Liver (tissue), 9 donors: ENCODE results near the gene LMF1. TPM values are rescaled to one million over a fixed set of nuclear protein-coding genes. Genes with fewer than 3 reads are reported as not detected.

Experiments used
- DNase-seq: peaks from one replicate; pipeline ENCODE4 v3.0.0-alpha.2; 2017; ENCODE audit warnings: low spot score
- H3K27ac ChIP-seq, 2 donors: one replicate each; pipeline ENCODE4 v1.7.0; 2013; ENCODE audit warnings: inconsistent platforms in 2 of 2, low read length in 2 of 2, control low read depth in 1 of 2, low read depth in 1 of 2, mild to moderate bottlenecking in 1 of 2
- H3K27me3 ChIP-seq, 4 donors: one replicate each; pipeline versions ENCODE4 v1.6.1 to v1.7.0; 2013; ENCODE audit warnings: low read length in 3 of 4, inconsistent platforms in 1 of 4, mild to moderate bottlenecking in 1 of 4, moderate library complexity in 1 of 4; ENCODE audit not compliant: control insufficient read depth in 4 of 4, insufficient read depth in 4 of 4
- H3K36me3 ChIP-seq, 4 donors: one replicate each; pipeline versions ENCODE4 v1.6.1 to v1.7.0; 2013; ENCODE audit warnings: low read length in 3 of 4, mild to moderate bottlenecking in 3 of 4, low read depth in 1 of 4, moderate library complexity in 1 of 4; ENCODE audit not compliant: control insufficient read depth in 4 of 4, insufficient read depth in 3 of 4
- H3K4me1 ChIP-seq, 4 donors: one replicate each; pipeline versions ENCODE4 v1.6.1 to v1.7.0; 2013; ENCODE audit warnings: low read length in 3 of 4, mild to moderate bottlenecking in 3 of 4, moderate library complexity in 1 of 4; ENCODE audit not compliant: control insufficient read depth in 4 of 4, insufficient read depth in 4 of 4
- H3K4me3 ChIP-seq, 3 donors: one replicate each; pipeline versions ENCODE4 v1.6.1 to v1.7.0; 2013; ENCODE audit warnings: low read length in 3 of 3, control low read depth in 1 of 3, low read depth in 1 of 3, mild to moderate bottlenecking in 1 of 3
- H3K9ac ChIP-seq, 2 donors: one replicate each; pipeline ENCODE4 v1.7.0; 2013; ENCODE audit warnings: low read length in 2 of 2, mild to moderate bottlenecking in 2 of 2, moderate library complexity in 2 of 2, control low read depth in 1 of 2, low read depth in 1 of 2
- H3K9me3 ChIP-seq, 4 donors: one replicate each; pipeline versions ENCODE4 v1.6.1 to v1.7.0; 2013; ENCODE audit warnings: low read length in 3 of 4; ENCODE audit not compliant: control insufficient read depth in 4 of 4
- CTCF ChIP-seq: fragments of 150-350 bp; IDR thresholded peaks from 2 replicates; pipeline ENCODE4 v1.5.1; 2017; ENCODE audit warnings: improper control_type of control experiment, low read depth, low read length; ENCODE audit not compliant: missing input control
- EGR1 ChIP-seq, 2 donors: IDR thresholded peaks; 2 replicates each; pipeline ENCODE4 v1.6.1; 2016 to 2018; ENCODE audit warnings: antibody characterized with exemption in 2 of 2, low read depth in 2 of 2
- FOXA1 ChIP-seq: IDR thresholded peaks from 2 replicates; pipeline ENCODE4 v1.6.1; 2016; ENCODE audit warnings: antibody characterized with exemption
- FOXA2 ChIP-seq: IDR thresholded peaks from 2 replicates; pipeline ENCODE4 v1.6.1; 2016; ENCODE audit warnings: antibody characterized with exemption
- GABPA ChIP-seq, 2 donors: IDR thresholded peaks in 1 of 2; conservative IDR thresholded peaks in 1 of 2; 2 replicates each; pipeline ENCODE4 v1.6.1; 2016; ENCODE audit warnings: antibody characterized with exemption in 2 of 2, mild to moderate bottlenecking in 1 of 2, moderate library complexity in 1 of 2
- HNF4A ChIP-seq, 2 donors: conservative IDR thresholded peaks; 2 replicates each; pipeline ENCODE4 v1.6.1; 2016; ENCODE audit warnings: antibody characterized with exemption in 2 of 2, mild to moderate bottlenecking in 2 of 2
- HNF4G ChIP-seq: IDR thresholded peaks from 2 replicates; pipeline ENCODE4 v1.6.1; 2016; ENCODE audit warnings: antibody characterized with exemption
- JUND ChIP-seq, 2 donors: IDR thresholded peaks; 2 replicates each; pipeline ENCODE4 v1.6.1; 2016; ENCODE audit warnings: antibody characterized with exemption in 2 of 2
- NR2F2 ChIP-seq: IDR thresholded peaks from 2 replicates; pipeline ENCODE4 v1.6.1; 2016; ENCODE audit warnings: antibody characterized with exemption
- RAD21 ChIP-seq, 2 donors: IDR thresholded peaks; 2 replicates each; pipeline ENCODE4 v1.6.1; 2016; ENCODE audit warnings: antibody characterized with exemption in 2 of 2, mild to moderate bottlenecking in 2 of 2
- RXRA ChIP-seq, 2 donors: IDR thresholded peaks; 2 replicates each; pipeline ENCODE4 v1.6.1; 2017 to 2018; ENCODE audit warnings: antibody characterized with exemption in 2 of 2, mild to moderate bottlenecking in 1 of 2
- SP1 ChIP-seq: IDR thresholded peaks from 2 replicates; pipeline ENCODE4 v1.6.1; 2018; ENCODE audit warnings: antibody characterized with exemption, mild to moderate bottlenecking
- TAF1 ChIP-seq: conservative IDR thresholded peaks from 2 replicates; pipeline ENCODE4 v1.6.1; 2016; ENCODE audit warnings: antibody characterized with exemption, mild to moderate bottlenecking
- YY1 ChIP-seq: IDR thresholded peaks from 2 replicates; pipeline ENCODE4 v1.6.1; 2016; ENCODE audit warnings: antibody characterized with exemption, mild to moderate bottlenecking
- ZBTB33 ChIP-seq: IDR thresholded peaks from 2 replicates; pipeline ENCODE4 v1.6.1; 2016; ENCODE audit warnings: antibody characterized with exemption
- WGBS: extraction: QIAGEN DNeasy Blood & Tissue Kit; methylation state at CpG from one replicate; pipeline ENCODE4 v1.1.7; 2013; 5-methylcytosine and 5-hydroxymethylcytosine counted together
- polyA plus RNA-seq, 2 donors: library from polyadenylated mRNA; stranded (reverse) in 1 of 2; unstranded in 1 of 2; fragments of 200-250 nt in 1 of 2; fragments of >200 nt in 1 of 2; fragmentation: Nextera tagmentation in 1 of 2; extraction: Ambion mirVana in 1 of 2; gene quantifications; one replicate each; pipeline versions ENCODE4 v1.2.1 to v1.2.3, GENCODE V29; 2013 to 2015
- total RNA-seq, 2 donors: library from RNA; depleted of rRNA; stranded (reverse); fragments of >200 nt; gene quantifications; one replicate each; pipeline ENCODE4 v1.2.3, GENCODE V29; 2014
- TF ChIP-seq, protein P1 (sequence below): IDR thresholded peaks from 2 replicates; pipeline ENCODE4 v1.6.1; 2016; ENCODE audit warnings: antibody characterized with exemption, mild to moderate bottlenecking
- TF ChIP-seq, protein P2 (sequence below): IDR thresholded peaks from 2 replicates; pipeline ENCODE4 v1.6.1; 2016; ENCODE audit warnings: antibody characterized with exemption
- donor health status: healthy.
- donor health status: healthy.
- donor health status: healthy.
- donor health status: healthy.
- donor health status: healthy.

Gene LMF1
- total and polyA plus RNA-seq, 4 donors = 8.8 to 24.3 (median 12.6) TPM

GRCh38 chr16:817001-817906 lies 153.5 kb downstream of the LMF1 start:
- Histone ChIP-seq H3K4me1 (no peaks in the 10 kb centered on the region), H3K27ac (no peak overlapping the region), H3K36me3 (no peaks in the 10 kb centered on the region), H3K9me3 (no peaks in the 10 kb centered on the region), H3K4me3 (no peak overlapping the region), H3K9ac (no peak overlapping the region), H3K27me3 (peaks cover 2 to 9% (median 6%) of the 10 kb centered on the region in 4 donors)
- no peak for DNase-seq
- no peak for TF ChIP-seq CTCF
- WGBS = 81% methylated on average over 71 of the region's 71 CpGs

GRCh38 chr16:815861-816260 lies 154.9 kb downstream of the LMF1 start:
- 91% methylated on average over 15 of the region's 15 CpGs for WGBS
- Histone ChIP-seq H3K9ac (no peak overlapping the region), H3K27me3 (peaks cover 2 to 9% (median 6%) of the 10 kb centered on the region in 4 donors), H3K4me3 (no peak overlapping the region), H3K9me3 (no peaks in the 10 kb centered on the region), H3K4me1 (no peaks in the 10 kb centered on the region), H3K36me3 (no peaks in the 10 kb centered on the region), H3K27ac (no peak overlapping the region)
- TF ChIP-seq YY1 = no peak
- no peak for TF ChIP-seq RXRA (IDR thresholded peaks at IDR 0.05)
- no peak for TF ChIP-seq RAD21 (IDR thresholded peaks at IDR 0.05)
- TF ChIP-seq CTCF = no peak
- no peak for TF ChIP-seq HNF4G
- TF ChIP-seq FOXA2 = no peak
- TF ChIP-seq HNF4A (conservative IDR thresholded peaks at IDR 0.05) = no peak
- no peak for TF ChIP-seq SP1
- TF ChIP-seq GABPA (IDR thresholded peaks at IDR 0.05 in 1 of 2, conservative IDR thresholded peaks at IDR 0.05 in 1 of 2) = no peak
- no peak for TF ChIP-seq NR2F2
- TF ChIP-seq, protein P1, sequence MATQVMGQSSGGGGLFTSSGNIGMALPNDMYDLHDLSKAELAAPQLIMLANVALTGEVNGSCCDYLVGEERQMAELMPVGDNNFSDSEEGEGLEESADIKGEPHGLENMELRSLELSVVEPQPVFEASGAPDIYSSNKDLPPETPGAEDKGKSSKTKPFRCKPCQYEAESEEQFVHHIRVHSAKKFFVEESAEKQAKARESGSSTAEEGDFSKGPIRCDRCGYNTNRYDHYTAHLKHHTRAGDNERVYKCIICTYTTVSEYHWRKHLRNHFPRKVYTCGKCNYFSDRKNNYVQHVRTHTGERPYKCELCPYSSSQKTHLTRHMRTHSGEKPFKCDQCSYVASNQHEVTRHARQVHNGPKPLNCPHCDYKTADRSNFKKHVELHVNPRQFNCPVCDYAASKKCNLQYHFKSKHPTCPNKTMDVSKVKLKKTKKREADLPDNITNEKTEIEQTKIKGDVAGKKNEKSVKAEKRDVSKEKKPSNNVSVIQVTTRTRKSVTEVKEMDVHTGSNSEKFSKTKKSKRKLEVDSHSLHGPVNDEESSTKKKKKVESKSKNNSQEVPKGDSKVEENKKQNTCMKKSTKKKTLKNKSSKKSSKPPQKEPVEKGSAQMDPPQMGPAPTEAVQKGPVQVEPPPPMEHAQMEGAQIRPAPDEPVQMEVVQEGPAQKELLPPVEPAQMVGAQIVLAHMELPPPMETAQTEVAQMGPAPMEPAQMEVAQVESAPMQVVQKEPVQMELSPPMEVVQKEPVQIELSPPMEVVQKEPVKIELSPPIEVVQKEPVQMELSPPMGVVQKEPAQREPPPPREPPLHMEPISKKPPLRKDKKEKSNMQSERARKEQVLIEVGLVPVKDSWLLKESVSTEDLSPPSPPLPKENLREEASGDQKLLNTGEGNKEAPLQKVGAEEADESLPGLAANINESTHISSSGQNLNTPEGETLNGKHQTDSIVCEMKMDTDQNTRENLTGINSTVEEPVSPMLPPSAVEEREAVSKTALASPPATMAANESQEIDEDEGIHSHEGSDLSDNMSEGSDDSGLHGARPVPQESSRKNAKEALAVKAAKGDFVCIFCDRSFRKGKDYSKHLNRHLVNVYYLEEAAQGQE = no peak
- no peak for TF ChIP-seq ZBTB33
- no peak for TF ChIP-seq FOXA1
- no peak for TF ChIP-seq EGR1 (IDR thresholded peaks at IDR 0.05; ENCODE audit: low read depth in 2 of 2)
- TF ChIP-seq JUND (IDR thresholded peaks at IDR 0.05) = no peak
- TF ChIP-seq TAF1 = no peak
- TF ChIP-seq, protein P2, sequence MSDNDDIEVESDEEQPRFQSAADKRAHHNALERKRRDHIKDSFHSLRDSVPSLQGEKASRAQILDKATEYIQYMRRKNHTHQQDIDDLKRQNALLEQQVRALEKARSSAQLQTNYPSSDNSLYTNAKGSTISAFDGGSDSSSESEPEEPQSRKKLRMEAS = no peak
- no peak for DNase-seq
